GM12865 (cell line): ENCODE measurements around the gene CLN5.
"Not testable (repeated sequence)": the region's sequence is repeated elsewhere in the genome, so short reads cannot be mapped to it uniquely, and the experiment has no call there.

Source experiments
- DNase-seq: peaks from one replicate; pipeline ENCODE4 v3.0.0; 2010; ENCODE audit warnings: low read depth
- H3K4me3 ChIP-seq: 2 replicates; pipeline ENCODE4 v1.5.1; 2011; ENCODE audit warnings: mild to moderate bottlenecking, low read depth, low read length, control low read depth
- CTCF ChIP-seq: IDR thresholded peaks from 2 replicates; pipeline ENCODE4 v1.5.1; 2011; ENCODE audit warnings: low read length, control low read depth, low read depth, inconsistent platforms; ENCODE audit not compliant: insufficient read depth; ENCODE audit errors: missing control alignments

The CLN5 gene

GRCh38 chr13:76953968-76954367 is 37.9 kb upstream of the CLN5 start:
- TF ChIP-seq CTCF, result no peak
- H3K4me3 ChIP-seq, result no peak overlapping the region
- DNase-seq, result no peak

- H3K4me3 ChIP-seq, result no peak overlapping the region
- DNase-seq, result no peak
- TF ChIP-seq CTCF, result no peak
These were observed 37.3 kb upstream of the CLN5 start for GRCh38 chr13:76954538-76954937.

- TF ChIP-seq CTCF, result no peak
- DNase-seq, result no peak
These were observed 36.7 kb upstream of the CLN5 start for GRCh38 chr13:76955193-76955592.

GRCh38 chr13:76955661-76956060 is 36.2 kb upstream of the CLN5 start:
- DNase-seq, result no peak
- TF ChIP-seq CTCF, result no peak
- H3K4me3 ChIP-seq, result no peak overlapping the region

More at GRCh38 chr13:76955193-76955592, 36.7 kb upstream of the CLN5 start:
- no peak overlapping the region for H3K4me3 ChIP-seq

GRCh38 chr13:76958841-76959432 is 32.9 kb upstream of the CLN5 start:
- H3K4me3 ChIP-seq, result no peak overlapping the region
- TF ChIP-seq CTCF, result no peak
- DNase-seq, result no peak

- H3K4me3 ChIP-seq, result not testable (repeated sequence)
These were observed 32.1 kb upstream of the CLN5 start for GRCh38 chr13:76959734-76960133.

GRCh38 chr13:76965759-76966421 is 26.0 kb upstream of the CLN5 start:
- no peak for TF ChIP-seq CTCF
- DNase-seq, result no peak
- no peak overlapping the region for H3K4me3 ChIP-seq

More at GRCh38 chr13:76959734-76960133, 32.1 kb upstream of the CLN5 start:
- not testable (repeated sequence) for DNase-seq
